ENCODE results near the gene GPAT2. TPM values are rescaled to one million over a fixed set of nuclear protein-coding genes. Genes with fewer than 3 reads are reported as not detected.
"Not testable (repeated sequence)": the region's sequence is repeated elsewhere in the genome, so short reads cannot be mapped to it uniquely, and the experiment has no call there.

Gene GPAT2
- polyA plus RNA-seq, 3 donors: 1.6 to 7.9 (median 2.5) TPM

DNA sequence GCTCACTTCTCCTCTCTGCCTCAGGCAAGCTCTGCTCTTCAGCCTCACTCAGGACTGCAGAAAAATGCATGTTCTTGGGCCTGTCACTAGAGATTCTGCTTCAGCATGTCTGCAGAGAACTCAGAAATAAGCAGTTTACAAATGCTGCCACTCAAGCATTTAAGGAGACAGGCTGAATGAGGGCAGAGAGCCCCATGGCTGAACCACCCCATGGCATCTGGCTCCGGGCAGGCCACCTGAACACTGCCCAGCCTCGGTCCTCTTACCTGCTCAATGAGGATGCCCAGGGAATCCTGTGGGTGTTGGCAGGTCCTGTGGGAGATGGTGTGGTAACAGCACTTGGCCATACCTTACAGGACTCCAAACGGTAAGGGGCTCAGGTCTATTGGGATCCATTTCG lies 31.2 kb upstream of the GPAT2 start:
- not testable (repeated sequence) for H3K27ac ChIP-seq (ENCODE audit: low read depth, low read length)
- WGBS, 3 donors: 90 to 92% (median 90%) methylated on average over 4 of the region's 4 CpGs

DNA sequence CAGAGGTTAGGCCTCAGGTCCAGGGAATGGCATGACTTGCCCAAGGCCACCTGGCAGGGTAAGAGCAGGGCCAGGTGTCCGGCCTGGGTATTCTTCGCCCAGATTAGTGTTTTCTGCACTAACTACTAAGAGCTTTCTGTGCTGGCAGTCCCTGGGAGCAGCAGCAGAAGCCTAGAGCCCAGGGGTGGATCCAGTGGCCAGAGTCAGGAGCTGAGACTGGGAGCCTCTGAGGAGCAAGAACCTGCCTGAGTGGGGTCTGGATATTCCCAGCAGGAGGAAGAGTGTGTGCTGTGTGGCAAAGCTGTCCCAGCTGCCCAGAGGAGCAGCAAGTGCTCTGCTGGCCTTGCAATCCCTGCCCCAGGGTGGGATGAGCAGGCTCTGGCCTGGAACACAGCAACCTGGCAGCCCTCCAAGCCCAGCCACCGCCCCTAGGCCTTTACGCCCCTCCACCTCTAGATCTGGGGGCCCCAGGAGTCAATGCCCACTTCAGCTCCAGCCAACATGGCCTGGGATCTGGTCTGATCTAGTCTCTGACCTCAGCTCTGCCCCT lies 30.7 kb upstream of the GPAT2 start:
- 70 to 85% (median 78%) methylated on average over 4 of the region's 4 CpGs for WGBS, 3 donors
- no peak overlapping the region for H3K27ac ChIP-seq (ENCODE audit: low read depth, low read length)

DNA sequence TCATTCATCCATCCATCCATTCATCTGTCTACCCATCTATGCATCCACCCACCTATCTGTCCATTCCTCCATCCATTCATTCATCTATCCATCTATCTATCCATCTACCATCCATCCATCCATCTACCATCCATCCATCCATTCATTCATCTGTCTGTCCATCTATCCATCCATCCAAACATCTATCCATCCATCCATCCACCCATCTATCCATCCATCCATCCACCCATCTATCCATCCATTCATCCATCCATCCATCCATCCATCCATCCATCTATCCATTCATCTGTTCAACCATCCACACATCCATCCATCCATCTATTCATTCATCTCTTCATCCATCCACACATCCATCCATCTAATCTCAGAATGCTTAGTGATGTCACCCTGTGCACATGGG lies 30.0 kb upstream of the GPAT2 start:
- not testable (repeated sequence) for H3K27ac ChIP-seq (ENCODE audit: low read depth, low read length)

DNA sequence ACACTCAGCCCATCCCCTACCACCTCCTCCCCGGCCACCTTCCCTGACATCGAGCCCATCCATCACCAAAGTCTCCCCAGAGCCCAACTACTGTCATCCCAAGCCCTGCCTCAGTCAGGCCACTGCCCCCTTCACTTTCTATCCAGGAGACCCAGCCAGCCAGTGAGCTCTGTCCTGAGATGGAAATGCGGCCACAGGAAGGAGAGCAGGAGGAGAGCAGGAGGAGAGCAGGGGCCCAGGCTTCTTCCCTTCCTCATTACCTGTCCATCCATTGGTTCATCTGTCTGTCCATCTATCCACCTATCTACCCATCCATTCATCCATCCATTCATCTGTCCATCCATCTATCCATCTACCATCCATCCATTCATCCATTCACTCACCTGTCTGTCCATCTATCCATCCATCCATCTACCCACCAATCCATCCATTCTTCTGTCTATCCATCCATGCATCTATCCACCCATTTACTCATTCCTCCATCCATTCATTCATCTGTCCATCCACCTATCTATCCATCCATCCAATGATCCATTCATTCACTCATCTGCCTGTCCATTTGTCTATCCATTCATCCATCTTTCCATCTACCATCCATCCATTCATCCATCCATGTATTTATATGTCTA lies 29.4 kb upstream of the GPAT2 start:
- not testable (repeated sequence) for H3K27ac ChIP-seq (ENCODE audit: low read depth, low read length)
- WGBS, 3 donors: 70 to 100% (median 95%) methylated on average over 1 of the region's 3 CpGs

DNA sequence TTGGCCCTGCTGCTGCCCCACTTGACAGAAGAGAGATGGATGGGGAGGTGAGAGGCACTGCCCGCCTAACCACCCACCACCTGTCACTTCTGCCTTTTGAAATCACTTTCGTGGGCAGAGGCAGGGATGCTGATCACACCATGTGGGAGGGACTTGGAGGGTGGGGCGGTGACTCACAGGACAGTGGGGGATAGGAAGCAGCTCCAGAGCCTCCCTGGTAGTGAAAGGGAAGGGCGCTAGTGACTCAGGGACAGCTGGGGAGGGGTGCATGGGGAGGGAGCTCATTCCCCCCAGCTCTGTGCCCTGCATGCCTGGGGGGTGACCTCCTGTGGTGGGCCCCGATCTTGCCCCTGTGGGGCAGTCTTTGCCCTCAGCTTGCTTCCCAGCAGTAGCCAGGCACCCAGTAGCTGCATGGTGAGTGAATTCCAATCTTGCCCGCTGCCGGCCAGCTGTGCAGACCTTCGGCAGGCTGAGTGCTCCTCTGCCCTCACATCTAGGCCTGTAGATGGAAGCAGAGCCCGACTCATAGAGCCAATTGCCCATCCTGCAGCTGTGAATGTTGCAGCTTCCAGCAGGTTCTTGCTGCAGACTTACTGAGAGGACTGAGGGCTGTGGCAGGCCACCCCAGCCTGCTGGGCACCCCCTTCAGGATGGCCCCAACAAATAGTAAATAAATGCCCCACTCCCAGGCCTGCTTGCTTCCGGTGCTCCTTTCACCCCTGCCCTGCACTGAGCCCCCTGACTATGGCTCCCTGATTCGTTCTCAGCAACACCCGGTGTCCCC lies 28.6 kb upstream of the GPAT2 start:
- H3K27ac ChIP-seq (ENCODE audit: low read depth, low read length): not testable (repeated sequence)
- WGBS, 3 donors: 52 to 79% (median 58%) methylated on average over 7 to 12 of the region's 12 CpGs

DNA sequence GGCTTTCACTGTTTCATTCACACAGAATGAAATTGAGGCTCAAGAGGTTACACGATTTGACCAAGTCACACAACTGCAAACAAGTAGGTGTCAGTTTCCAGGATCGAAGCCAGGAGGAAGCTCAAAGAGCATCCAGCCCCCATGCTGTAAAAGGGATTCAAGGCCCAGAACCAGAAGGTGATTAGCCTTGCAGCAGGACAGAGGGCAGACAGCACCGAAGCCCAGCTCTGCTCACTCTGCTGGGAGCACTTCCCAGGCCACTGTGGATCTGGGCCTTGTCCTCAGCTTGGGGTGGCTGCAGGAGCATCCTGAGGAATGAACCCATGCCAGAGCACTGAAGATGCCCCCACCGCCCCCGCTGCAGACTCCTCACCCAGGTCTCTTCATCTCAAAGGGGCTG lies 27.8 kb upstream of the GPAT2 start:
- WGBS, 3 donors: 78 to 86% (median 82%) methylated on average over 3 of the region's 5 CpGs
- H3K27ac ChIP-seq (ENCODE audit: low read depth, low read length): not testable (repeated sequence)

DNA sequence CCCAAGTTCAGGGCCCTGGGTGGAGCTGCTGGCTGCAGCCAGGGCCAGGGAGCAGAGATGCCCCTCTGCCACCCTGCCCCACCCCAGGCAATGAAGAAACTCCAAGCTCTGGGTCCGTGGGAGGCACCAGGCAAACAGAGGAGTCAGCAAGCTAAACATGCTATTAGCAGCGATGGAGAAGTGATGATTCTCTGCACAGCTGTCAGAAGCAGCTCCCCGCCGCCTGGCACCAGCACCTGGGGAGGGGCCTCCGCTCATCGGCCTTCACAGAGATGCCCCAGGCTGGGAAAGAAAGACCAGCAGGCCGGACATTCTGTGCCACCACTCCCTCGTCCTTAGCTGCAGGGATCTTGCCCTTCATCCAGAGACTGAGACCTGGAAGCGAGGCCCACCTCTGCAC lies 27.2 kb upstream of the GPAT2 start:
- 86 to 94% (median 89%) methylated on average over 9 of the region's 9 CpGs for WGBS, 3 donors
- H3K27ac ChIP-seq (ENCODE audit: low read depth, low read length): not testable (repeated sequence)

DNA sequence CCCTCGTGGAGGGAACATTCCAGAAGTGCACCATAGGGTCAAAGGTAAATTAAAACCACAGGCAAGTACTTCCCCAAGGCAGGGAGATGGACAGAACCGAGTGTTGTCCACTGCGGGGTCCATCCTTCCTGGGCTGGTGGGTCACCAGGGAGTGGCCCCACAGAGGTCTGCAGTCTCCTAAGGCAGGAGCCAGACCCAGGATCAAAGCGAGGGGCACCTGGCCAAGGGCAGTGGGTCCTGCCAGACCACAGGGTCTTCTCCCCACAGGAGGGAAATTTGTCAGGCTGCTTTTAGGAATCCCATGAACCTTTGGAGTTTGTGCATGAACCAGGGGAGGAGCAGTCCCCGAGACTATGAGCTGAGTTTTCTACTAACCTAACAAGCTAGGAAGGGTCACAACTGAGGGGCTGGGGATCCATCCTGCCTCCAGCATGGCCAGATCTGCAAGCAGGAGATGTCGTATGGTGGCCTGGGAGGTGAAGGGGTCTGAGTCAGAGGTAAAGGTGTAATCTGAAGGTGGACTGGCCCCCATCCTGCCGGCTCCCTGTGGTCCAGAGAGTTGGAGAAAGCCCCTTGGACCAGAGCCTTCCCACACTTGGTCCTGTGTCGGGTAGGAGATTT lies 26.6 kb upstream of the GPAT2 start:
- 76 to 96% (median 81%) methylated on average over 5 to 8 of the region's 8 CpGs for WGBS, 3 donors
- not testable (repeated sequence) for H3K27ac ChIP-seq (ENCODE audit: low read depth, low read length)

DNA sequence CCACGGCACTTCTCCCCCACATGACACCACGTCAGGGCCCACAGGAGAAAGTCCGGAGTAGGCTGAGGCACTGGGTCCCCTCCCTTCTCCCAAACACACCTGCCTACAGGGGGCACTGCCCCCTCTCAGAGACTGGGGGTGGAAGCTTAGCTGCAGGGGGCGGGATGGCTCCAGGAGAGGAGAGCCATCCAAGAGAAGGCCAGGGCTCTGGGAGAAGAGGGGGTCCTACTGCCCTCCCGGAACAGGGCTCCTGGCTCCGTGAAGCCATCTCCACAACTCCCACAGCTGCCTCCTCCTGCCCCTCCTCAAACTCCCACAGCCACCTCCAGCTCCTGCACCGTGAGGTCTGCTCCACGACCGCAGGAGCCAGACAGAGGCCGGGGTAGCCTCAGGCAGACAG lies 25.6 kb upstream of the GPAT2 start:
- H3K27ac ChIP-seq (ENCODE audit: low read depth, low read length): not testable (repeated sequence)
- WGBS, 3 donors: 66 to 77% (median 71%) methylated on average over 7 of the region's 10 CpGs

DNA sequence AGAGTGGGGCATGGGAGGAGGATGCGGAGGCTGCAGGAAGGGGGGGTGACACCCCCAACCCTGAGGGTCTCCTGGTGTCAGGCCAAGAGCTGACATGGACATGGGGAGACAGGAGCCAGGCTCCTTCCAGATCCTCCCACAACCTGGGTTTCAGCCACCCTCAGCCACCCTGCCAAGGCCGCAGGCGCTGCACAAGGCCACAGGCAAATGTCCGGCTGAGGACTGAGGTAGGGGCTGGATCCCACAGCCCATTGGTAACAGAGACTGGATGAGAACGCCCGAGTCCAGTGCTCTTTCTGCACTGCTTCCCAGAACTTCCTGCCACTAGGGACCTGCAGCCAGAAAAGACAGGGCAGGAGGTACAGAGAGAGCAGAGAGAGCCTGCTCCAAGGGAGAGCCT lies 24.7 kb upstream of the GPAT2 start:
- WGBS, 3 donors: 57 to 93% (median 67%) methylated on average over 2 to 5 of the region's 6 CpGs
- not testable (repeated sequence) for H3K27ac ChIP-seq (ENCODE audit: low read depth, low read length)

DNA sequence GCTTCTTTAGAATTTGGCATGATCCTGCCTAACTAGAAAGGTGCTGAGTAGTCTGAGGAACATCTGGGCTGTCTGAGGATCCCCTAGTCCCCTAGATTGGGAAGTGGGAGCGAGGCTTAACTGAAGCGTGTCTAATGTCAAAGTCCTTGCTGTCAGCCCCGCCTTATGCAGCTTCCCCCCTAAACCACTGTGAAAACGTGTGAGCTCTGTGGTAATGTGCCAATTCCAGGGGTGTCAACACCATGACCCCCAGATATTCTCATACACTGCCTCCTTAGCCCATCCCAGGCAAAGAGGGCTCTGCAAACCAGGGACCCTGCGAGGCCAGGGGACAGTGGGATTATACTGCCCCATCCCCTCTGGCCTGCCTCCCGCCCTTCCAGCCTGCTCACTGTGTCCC lies 21.1 kb upstream of the GPAT2 start:
- WGBS, 3 donors: 44 to 73% (median 47%) methylated on average over 2 to 3 of the region's 6 CpGs
- H3K27ac ChIP-seq (ENCODE audit: low read depth, low read length): not testable (repeated sequence)

DNA sequence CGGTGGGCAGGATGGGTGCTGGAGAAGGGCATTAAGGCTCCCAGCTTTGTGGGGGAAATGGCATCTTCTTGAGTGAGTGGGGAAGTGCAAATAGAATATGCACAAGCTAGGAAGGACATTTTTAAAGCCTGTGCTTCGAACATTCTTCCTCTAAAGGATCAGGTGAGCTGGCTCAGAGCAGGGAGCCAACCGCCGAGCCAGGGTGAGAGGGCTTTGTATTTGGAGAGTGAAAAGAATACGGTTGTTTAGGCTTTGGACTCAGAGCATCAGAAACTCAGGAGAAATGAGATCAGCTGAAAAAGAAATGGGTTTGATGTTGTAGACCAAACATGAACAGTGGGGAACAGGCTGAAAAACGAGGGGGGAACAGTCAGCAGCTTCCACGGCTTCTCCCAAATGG lies 19.8 kb upstream of the GPAT2 start:
- H3K27ac ChIP-seq (ENCODE audit: low read depth, low read length): not testable (repeated sequence)
- WGBS, 3 donors: 88 to 90% (median 89%) methylated on average over 5 to 6 of the region's 7 CpGs

DNA sequence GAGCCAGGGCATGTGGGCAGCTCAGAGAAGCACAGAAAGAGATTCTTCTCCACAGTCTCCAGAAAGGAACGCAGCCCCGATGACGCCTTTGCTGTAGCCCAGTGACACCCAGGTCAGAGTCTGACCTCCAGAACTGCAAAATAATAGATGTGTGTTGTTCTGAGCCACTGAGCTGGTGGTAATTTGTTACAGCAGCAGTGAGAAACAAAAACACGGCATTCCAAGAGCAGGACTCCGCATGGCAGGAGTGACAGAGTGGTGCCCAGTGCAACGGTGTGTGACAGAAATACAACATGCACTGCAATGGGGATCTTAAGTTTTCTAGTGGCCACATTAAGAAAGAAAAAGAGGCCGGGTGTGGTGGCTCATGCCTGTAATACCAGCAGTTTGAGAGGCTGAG lies 18.7 kb upstream of the GPAT2 start:
- not testable (repeated sequence) for H3K27ac ChIP-seq (ENCODE audit: low read depth, low read length)
- 88 to 93% (median 88%) methylated on average over 7 of the region's 7 CpGs for WGBS, 3 donors

DNA sequence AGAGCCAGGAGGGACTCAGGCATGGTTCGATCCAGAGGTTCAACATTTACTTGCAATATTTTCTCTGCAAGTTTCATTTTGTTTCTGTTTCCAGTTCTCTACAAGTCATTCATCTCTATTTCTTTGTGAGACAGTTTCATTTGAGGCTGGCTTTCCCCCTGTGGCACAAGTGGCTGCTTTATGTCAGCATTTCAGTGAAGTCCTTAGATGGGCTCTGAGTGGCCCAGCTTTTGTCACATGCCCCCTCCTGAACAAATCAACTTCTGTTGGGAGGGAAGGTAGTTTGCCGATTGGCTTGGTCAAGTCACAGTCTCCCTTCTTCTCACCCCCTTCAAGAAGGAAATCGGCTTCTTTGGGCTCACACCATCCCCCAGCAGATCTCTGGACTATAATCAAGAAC lies 17.9 kb upstream of the GPAT2 start:
- 84 to 97% (median 91%) methylated on average over 2 of the region's 3 CpGs for WGBS, 3 donors

DNA sequence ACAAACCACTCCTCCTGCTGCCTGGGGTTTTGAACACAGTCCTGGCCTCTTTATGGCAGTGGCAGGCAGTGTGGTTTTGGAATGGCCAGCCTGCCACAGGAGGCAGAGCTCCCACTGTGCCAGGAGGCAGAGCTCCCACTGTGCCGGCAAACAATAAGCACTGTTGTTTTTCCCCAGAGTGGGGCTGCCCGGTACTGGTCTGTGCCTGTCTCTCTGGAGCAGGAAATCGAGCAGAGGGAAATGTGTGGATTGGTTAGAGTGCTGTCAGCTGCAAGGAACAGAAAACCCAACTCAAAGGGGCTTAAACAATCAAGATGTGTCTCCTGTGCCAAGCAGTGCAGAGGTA lies 15.2 kb upstream of the GPAT2 start:
- no CpG with 5 or more reads among the region's 3 CpGs for WGBS, 3 donors

More for the DNA sequence above, 17.9 kb upstream of the GPAT2 start:
- H3K27ac ChIP-seq (ENCODE audit: low read depth, low read length): not testable (repeated sequence)

DNA sequence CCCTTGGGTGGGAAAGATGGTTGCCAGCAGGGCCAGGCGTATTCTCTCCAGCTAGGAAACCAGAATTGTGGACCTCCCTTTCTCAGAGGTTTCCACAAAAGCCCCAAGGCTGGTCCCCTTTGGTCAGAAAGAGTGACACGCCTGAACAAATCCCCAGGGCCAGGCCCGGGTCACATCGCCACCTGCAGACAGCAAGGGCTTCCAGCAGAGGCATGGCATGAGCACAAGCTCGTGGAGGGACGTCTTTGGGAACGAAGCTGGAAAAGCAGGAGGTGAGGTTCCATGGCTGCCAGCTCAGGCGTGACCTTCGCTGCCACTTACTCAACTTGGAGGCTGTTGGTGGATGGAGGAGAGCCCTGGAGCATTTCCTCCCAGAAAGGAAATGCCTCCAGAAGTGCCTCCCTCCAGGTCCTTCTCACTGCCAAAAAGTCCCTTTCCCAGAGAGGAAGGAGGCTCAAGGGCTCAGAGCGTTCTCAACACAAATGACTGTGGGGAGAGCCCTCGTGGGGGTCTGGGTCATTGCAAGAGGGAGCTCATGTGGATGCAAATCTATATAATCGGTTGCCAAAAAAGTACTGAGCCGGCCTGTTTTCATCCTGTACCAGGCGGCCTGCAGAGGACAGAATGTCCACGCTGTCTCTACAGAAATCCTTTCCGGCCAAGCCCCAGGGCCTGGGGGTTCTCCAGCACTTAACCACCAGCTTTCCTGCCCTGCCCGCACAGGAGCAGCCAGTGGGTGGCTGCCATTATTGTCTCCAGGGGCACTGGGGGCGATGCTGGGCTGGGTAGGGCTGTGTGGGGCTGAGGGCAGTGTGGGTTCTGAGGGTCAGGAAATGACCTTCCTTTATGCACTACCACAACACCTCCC lies 14.6 kb upstream of the GPAT2 start:
- H3K27ac ChIP-seq (ENCODE audit: low read depth, low read length): not testable (repeated sequence)
- WGBS, 3 donors: 23 to 50% (median 33%) methylated on average over 8 to 10 of the region's 18 CpGs

More for the DNA sequence above, 15.2 kb upstream of the GPAT2 start:
- H3K27ac ChIP-seq (ENCODE audit: low read depth, low read length): not testable (repeated sequence)

DNA sequence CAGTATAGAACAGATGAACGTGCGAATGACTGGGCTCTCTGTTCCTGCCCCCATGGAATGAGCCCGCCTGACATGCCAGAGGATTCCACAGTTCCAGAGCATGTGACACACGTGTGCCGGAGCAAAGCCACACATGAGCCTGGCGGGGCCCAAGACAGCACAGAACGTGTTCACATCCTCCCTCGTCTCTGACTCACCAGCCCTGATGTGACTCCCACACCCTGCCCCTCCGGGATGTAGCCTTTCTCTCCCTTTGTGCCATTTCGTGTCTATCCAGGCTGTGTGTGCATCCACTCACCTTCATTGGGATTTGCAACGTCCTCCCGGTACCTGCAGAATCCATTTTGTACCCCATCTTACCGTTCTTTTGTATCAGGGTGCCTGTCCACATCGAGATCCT lies 838 bp upstream of the GPAT2 start:
- H3K27ac ChIP-seq (ENCODE audit: low read depth, low read length): not testable (repeated sequence)
- WGBS, 3 donors: no CpG with 5 or more reads among the region's 14 CpGs

DNA sequence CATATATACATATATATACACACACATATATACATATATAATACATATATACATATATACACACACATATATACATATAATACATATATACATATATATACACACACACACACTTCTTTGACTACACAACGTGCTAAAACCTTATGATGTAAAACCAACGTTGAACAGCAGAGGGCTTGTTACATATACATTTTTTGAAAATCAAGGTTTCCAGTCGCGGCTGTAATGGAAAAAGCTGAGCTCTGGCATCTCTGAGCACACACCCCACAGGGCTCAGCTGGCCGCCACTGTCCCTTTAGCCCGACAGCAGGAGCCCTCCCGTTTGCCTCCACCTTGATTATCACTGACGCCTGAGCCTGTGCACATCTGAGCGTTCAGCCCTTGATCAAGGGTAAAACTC lies 719 bp downstream of the GPAT2 start:
- not testable (repeated sequence) for H3K27ac ChIP-seq (ENCODE audit: low read depth, low read length)
- WGBS, 3 donors: no CpG with 5 or more reads among the region's 9 CpGs

Data from adipose tissue (tissue), 3 donors.